Endothelial cell of umbilical vein (primary cell): Measurements from ENCODE around the gene SAMD1. TPM values are rescaled to one million over a fixed set of nuclear protein-coding genes. Genes with fewer than 3 reads are reported as not detected.

Source experiments
- BruUV-seq: library from RNA; stranded (reverse); fragments of 400-500 nt; replicated peaks from 2 replicates; lab custom pipeline; 2021; lab: Mats Ljungman, UMichigan
- CTCF ChIA-PET: fragments of 300-600, 350-600 bp; sonication (Branson Sonifier 250); formaldehyde crosslinking; loops from one replicate; lab custom pipeline; 2021; ENCODE audit warnings: antibody characterized with exemption, inconsistent platforms; lab: Charles Lee
- POLR2A ChIA-PET: fragments of 300-600, 350-600 bp; sonication (Branson Sonifier 250); formaldehyde crosslinking; loops from one replicate; lab custom pipeline; 2021; ENCODE audit warnings: antibody characterized with exemption, inconsistent platforms; lab: Charles Lee
- DNase-seq: peaks from one replicate; pipeline ENCODE4 v3.0.0-alpha.2; 2011; ENCODE audit warnings: low read depth, low spot score
- FAIRE-seq: peaks from 2 replicates; lab custom pipeline; 2011; peaks lifted over from hg19 to GRCh38; lab: Jason Lieb, UNC
- H2AFZ ChIP-seq: 2 replicates; pipeline ENCODE4 v1.6.0; 2012; ENCODE audit warnings: low read depth, low read length, control low read depth, inconsistent platforms
- H3K27ac ChIP-seq: 2 replicates; pipeline ENCODE4 v1.5.1; 2011; ENCODE audit warnings: low read depth, mild to moderate bottlenecking, control low read depth, low read length, moderate library complexity; ENCODE audit not compliant: insufficient read depth
- H3K27me3 ChIP-seq, 2 experiments: 2 replicates each; pipeline versions ENCODE4 v1.6.0 to v1.6.1; 2011; ENCODE audit warnings: low read length in 2 of 2, mixed read lengths in 1 of 2; ENCODE audit not compliant: control insufficient read depth in 2 of 2, insufficient read depth in 2 of 2
- H3K36me3 ChIP-seq, 2 experiments: 2 replicates in 1 of 2; 3 replicates in 1 of 2; pipeline ENCODE4 v1.5.1; 2011; ENCODE audit warnings: low read length in 2 of 2, mild to moderate bottlenecking in 1 of 2, moderate library complexity in 1 of 2; ENCODE audit not compliant: control insufficient read depth in 2 of 2, insufficient read depth in 2 of 2; ENCODE audit errors: extremely low read depth in 1 of 2
- H3K4me1 ChIP-seq: 3 replicates; pipeline ENCODE4 v1.5.1; 2011; ENCODE audit warnings: mild to moderate bottlenecking, low read length; ENCODE audit not compliant: control insufficient read depth, insufficient read depth; ENCODE audit errors: extremely low read depth
- H3K4me2 ChIP-seq: 2 replicates; pipeline ENCODE4 v1.6.1; 2011; ENCODE audit warnings: low read length, control low read depth, mixed read lengths; ENCODE audit not compliant: insufficient read depth
- H3K4me3 ChIP-seq, 3 experiments: fragments of 200-600 bp in 1 of 3; sonication (generic), shearing (Covaris generic) in 1 of 3; replicated peaks in 1 of 3; 2 replicates each; pipeline ENCODE4 v1.5.1; 2011 to 2016; ENCODE audit warnings: control low read depth in 3 of 3, low read length in 3 of 3, mild to moderate bottlenecking in 2 of 3, inconsistent platforms in 1 of 3, low read depth in 1 of 3, moderate library complexity in 1 of 3; ENCODE audit not compliant: insufficient read depth in 1 of 3
- H3K79me2 ChIP-seq: 2 replicates; pipeline ENCODE4 v1.6.0; 2012; ENCODE audit warnings: low read length, inconsistent platforms; ENCODE audit not compliant: control insufficient read depth, insufficient read depth
- H3K9ac ChIP-seq: replicated peaks from 2 replicates; pipeline ENCODE3; 2011; ENCODE audit warnings: low read length, control low read depth; ENCODE audit not compliant: insufficient read depth; ENCODE audit errors: extremely low read depth
- H3K9me1 ChIP-seq: replicated peaks from 3 replicates; pipeline ENCODE4 v1.6.0; 2011; ENCODE audit warnings: mild to moderate bottlenecking, low read length; ENCODE audit not compliant: control insufficient read depth, insufficient read depth; ENCODE audit errors: extremely low read depth
- H3K9me3 ChIP-seq: replicated peaks from 2 replicates; pipeline ENCODE4 v1.5.1; 2012; ENCODE audit warnings: low read length, inconsistent platforms; ENCODE audit not compliant: control insufficient read depth, insufficient read depth
- H4K20me1 ChIP-seq: replicated peaks from 2 replicates; pipeline ENCODE3; 2011; ENCODE audit warnings: mild to moderate bottlenecking, low read length; ENCODE audit not compliant: control insufficient read depth, insufficient read depth; ENCODE audit errors: extremely low read depth
- EZH2 ChIP-seq: IDR thresholded peaks from 2 replicates; pipeline ENCODE4 v1.6.1; 2012; ENCODE audit warnings: borderline replicate concordance, low read depth, mild to moderate bottlenecking, moderate library complexity, low read length, inconsistent platforms; ENCODE audit not compliant: severe bottlenecking
- FOS ChIP-seq: IDR thresholded peaks from 2 replicates; pipeline ENCODE4 v1.6.1; 2011; ENCODE audit warnings: mild to moderate bottlenecking, low read length, moderate library complexity, borderline replicate concordance; ENCODE audit not compliant: insufficient read depth
- GATA2 ChIP-seq: IDR thresholded peaks from 2 replicates; pipeline ENCODE4 v1.7.0; 2011; ENCODE audit warnings: low read depth, mild to moderate bottlenecking, moderate library complexity, mixed read lengths, low read length; ENCODE audit not compliant: insufficient read length, insufficient read depth
- JUN ChIP-seq: IDR thresholded peaks from 2 replicates; pipeline ENCODE4 v1.6.1; 2011; ENCODE audit warnings: borderline replicate concordance, low read depth; ENCODE audit not compliant: insufficient read length, insufficient read depth
- MYC ChIP-seq: IDR thresholded peaks from one replicate; pipeline ENCODE4 v1.6.1; 2011; ENCODE audit warnings: mild to moderate bottlenecking, low read depth, low read length
- POLR2A ChIP-seq: IDR thresholded peaks from 2 replicates; pipeline ENCODE4 v1.6.1; 2012; ENCODE audit warnings: low read depth, mild to moderate bottlenecking, control low read depth, low read length
- POLR2AphosphoS5 ChIP-seq: IDR thresholded peaks from 2 replicates; pipeline ENCODE4 v1.6.1; 2012; ENCODE audit warnings: low read depth, mild to moderate bottlenecking, control low read depth, low read length, moderate library complexity; ENCODE audit not compliant: insufficient read depth
- dilution Hi-C: fragments of 300-500 bp; cut with MboI; formaldehyde crosslinking; loops from one replicate; pipeline ENCODE4 v1.15.0; 2019; ENCODE audit warnings: low sequenced_read_pairs; ENCODE audit not compliant: extremely low pct_ligation_motif_present
- intact Hi-C: fragments of 100-400 bp; cut with micrococcal nuclease; formaldehyde crosslinking; loops from one replicate; pipeline ENCODE4 v1.10.0; 2022
- polyA plus RNA-seq, 4 experiments: library from polyadenylated mRNA; depleted of rRNA in 3 of 4; stranded (reverse) in 3 of 4; unstranded in 1 of 4; fragments of >200 nt; gene quantifications; 2 replicates each; pipeline versions ENCODE4 v1.2.1 to v1.2.3, GENCODE V29; 2011 to 2012; ENCODE audit warnings: missing spikeins in 1 of 4
- total RNA-seq: library from RNA; stranded (reverse); gene quantifications from 2 replicates; pipeline ENCODE4 v1.2.3, GENCODE V29; 2021
- TF ChIP-seq, protein P1 (sequence below), 2 donors: IDR thresholded peaks; 1 replicate in 1 of 2; 2 replicates in 1 of 2; pipeline ENCODE4 v1.5.1; 2011; ENCODE audit warnings: low read length in 2 of 2, mild to moderate bottlenecking in 2 of 2, moderate library complexity in 2 of 2, control low read depth in 1 of 2, inconsistent platforms in 1 of 2, low read depth in 1 of 2; ENCODE audit not compliant: insufficient read depth in 1 of 2; ENCODE audit errors: extremely low read depth in 1 of 2
- TF ChIP-seq, protein P2 (sequence below): IDR thresholded peaks from 2 replicates; pipeline ENCODE4 v1.6.1; 2011; ENCODE audit not compliant: insufficient read depth, insufficient read length

SAMD1 gene
- total and polyA plus RNA-seq, 2 donors (not counting 3 experiments of a cell fraction or from before 2014, with no cell fraction given): 14.1 to 35.9 TPM

DNA sequence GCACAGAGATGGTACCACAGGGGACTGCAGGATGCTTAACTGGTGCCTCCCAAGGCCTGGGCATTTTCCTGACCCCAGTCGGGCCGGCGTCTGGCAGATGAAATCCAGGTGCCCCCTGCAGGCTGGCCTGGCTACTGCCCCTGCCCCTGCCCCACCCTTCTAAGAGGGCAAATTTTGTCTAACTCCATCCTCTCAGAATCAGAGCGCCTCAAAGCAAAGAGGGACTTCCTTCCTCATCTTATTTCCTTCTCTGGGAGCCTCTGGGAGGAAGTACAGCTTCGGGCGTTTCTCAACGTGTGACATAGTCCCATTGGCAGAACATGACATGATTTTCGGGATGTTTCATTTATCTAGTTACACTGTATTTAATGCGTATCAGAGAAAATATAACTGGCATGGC, 24.3 kb upstream of the SAMD1 start:
- intact Hi-C loops: loop anchor here (1.0 kb wide), 1 partner anchor 43 kb away; the partner anchor contains the start of gene MISP3
- POLR2A ChIA-PET: no interaction called here

DNA sequence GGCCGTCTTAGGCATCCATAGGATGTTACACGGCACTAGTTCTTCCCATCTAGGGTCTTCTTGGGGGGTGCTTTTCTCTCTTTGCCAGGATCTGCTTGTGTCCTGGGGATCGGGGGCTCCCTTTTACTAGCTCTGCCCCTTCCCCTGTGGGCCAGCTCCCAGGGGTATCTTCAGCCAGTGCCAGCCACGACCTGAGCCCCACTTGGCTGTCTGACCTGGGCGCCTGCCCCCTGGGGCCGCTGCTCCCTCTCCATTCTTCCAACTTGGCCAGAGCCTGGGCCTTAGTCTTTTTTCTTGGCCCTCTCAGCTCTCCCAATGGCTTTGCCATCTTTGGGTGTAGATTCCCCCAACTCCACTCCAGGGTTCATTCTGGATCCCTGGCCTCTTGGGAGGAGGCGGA, 23.9 kb upstream of the SAMD1 start:
- CTCF ChIA-PET: interaction anchor here (0.7 to 4.8 kb wide), 13 partner anchors 15 to 235 kb away, joined by 3 to 27 read pairs (median 3); partner anchors contain the start of genes ASF1B and IL27RA
- Histone ChIP-seq H4K20me1 (no peaks in the 10 kb centered on the region), H3K27me3 (no peaks in the 10 kb centered on the region), H2AFZ (no peak overlapping the region), H3K9ac (no peak overlapping the region), H3K79me2 (peaks cover 30% of the 10 kb centered on the region), H3K4me1 (peaks cover 25% of the 10 kb centered on the region), H3K36me3 (no peaks in the 10 kb centered on the region), H3K9me1 (no peaks in the 10 kb centered on the region), H3K4me2 (no peak overlapping the region), H3K27ac (no peak overlapping the region), H3K4me3 (no peak overlapping the region), H3K9me3 (no peaks in the 10 kb centered on the region)
- no TSS peak for BruUV-seq
- dilution Hi-C loops (no loop called here), intact Hi-C loops (loop anchor here (1.0 kb wide), 1 partner anchor 42 kb away; the partner anchor contains the start of gene MISP3)
- POLR2A ChIA-PET: no interaction called here
- TF ChIP-seq EZH2 (no peak), JUN (no peak), MYC (no peak), GATA2 (no peak), FOS (no peak), POLR2AphosphoS5 (no peak), POLR2A (no peak)
- TF ChIP-seq, protein P1, sequence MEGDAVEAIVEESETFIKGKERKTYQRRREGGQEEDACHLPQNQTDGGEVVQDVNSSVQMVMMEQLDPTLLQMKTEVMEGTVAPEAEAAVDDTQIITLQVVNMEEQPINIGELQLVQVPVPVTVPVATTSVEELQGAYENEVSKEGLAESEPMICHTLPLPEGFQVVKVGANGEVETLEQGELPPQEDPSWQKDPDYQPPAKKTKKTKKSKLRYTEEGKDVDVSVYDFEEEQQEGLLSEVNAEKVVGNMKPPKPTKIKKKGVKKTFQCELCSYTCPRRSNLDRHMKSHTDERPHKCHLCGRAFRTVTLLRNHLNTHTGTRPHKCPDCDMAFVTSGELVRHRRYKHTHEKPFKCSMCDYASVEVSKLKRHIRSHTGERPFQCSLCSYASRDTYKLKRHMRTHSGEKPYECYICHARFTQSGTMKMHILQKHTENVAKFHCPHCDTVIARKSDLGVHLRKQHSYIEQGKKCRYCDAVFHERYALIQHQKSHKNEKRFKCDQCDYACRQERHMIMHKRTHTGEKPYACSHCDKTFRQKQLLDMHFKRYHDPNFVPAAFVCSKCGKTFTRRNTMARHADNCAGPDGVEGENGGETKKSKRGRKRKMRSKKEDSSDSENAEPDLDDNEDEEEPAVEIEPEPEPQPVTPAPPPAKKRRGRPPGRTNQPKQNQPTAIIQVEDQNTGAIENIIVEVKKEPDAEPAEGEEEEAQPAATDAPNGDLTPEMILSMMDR (IDR thresholded peaks at IDR 0.05; ENCODE audit: extremely low read depth in 1 of 2, insufficient read depth in 1 of 2, low read depth in 1 of 2, low read length in 2 of 2): no peak
- TF ChIP-seq, protein P2, sequence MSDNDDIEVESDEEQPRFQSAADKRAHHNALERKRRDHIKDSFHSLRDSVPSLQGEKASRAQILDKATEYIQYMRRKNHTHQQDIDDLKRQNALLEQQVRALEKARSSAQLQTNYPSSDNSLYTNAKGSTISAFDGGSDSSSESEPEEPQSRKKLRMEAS: no peak
- FAIRE-seq (no peak), DNase-seq (no peak)

More for the DNA sequence above, 24.3 kb upstream of the SAMD1 start:
- Histone ChIP-seq H3K9ac (no peak overlapping the region), H3K9me1 (no peaks in the 10 kb centered on the region), H3K27me3 (no peaks in the 10 kb centered on the region), H3K9me3 (no peaks in the 10 kb centered on the region), H3K27ac (no peak overlapping the region), H4K20me1 (no peaks in the 10 kb centered on the region), H2AFZ (no peak overlapping the region), H3K4me1 (peaks cover 25% of the 10 kb centered on the region), H3K4me3 (no peak overlapping the region), H3K79me2 (peaks cover 30% of the 10 kb centered on the region), H3K36me3 (no peaks in the 10 kb centered on the region), H3K4me2 (no peak overlapping the region)
- TF ChIP-seq, protein P1 (IDR thresholded peaks at IDR 0.05; ENCODE audit: extremely low read depth in 1 of 2, insufficient read depth in 1 of 2, low read depth in 1 of 2, low read length in 2 of 2): peak; percentile 39 to 63
- TF ChIP-seq FOS: no peak
- TF ChIP-seq POLR2A: no peak
- TF ChIP-seq MYC: no peak
- BruUV-seq: no TSS peak
- CTCF ChIA-PET: interaction anchor here (0.7 to 4.8 kb wide), 13 partner anchors 15 to 236 kb away, joined by 3 to 27 read pairs (median 3); partner anchors contain the start of genes ASF1B and IL27RA
- dilution Hi-C loops: no loop called here
- DNase-seq (no peak), FAIRE-seq (no peak)
